HCT116 (cell line): Measurements from ENCODE around the gene CRELD2.

ENCODE experiments used
- ELF1 ChIP-seq: IDR thresholded peaks from 2 replicates; pipeline ENCODE4 v1.6.1; 2012; ENCODE audit warnings: low read depth, borderline replicate concordance
- POLR2AphosphoS5 ChIP-seq: IDR thresholded peaks from 2 replicates; pipeline ENCODE4 v1.6.1; 2011; ENCODE audit warnings: mild to moderate bottlenecking, low read depth, low read length, moderate library complexity
- YY1 ChIP-seq: IDR thresholded peaks from 2 replicates; pipeline ENCODE4 v1.6.1; 2011; ENCODE audit warnings: low read length, low read depth, moderate library complexity, mild to moderate bottlenecking; ENCODE audit not compliant: insufficient replicate concordance; ENCODE audit errors: extremely low read depth
- TF ChIP-seq, protein P1 (sequence below), 3 experiments: fragments of 200-600 bp in 1 of 3; sonication (generic) in 1 of 3; IDR thresholded peaks in 2 of 3; conservative IDR thresholded peaks in 1 of 3; 2 replicates each; pipeline ENCODE4 v1.5.1; 2012 to 2017; ENCODE audit warnings: low read depth in 2 of 3, low read length in 2 of 3, antibody characterized with exemption in 1 of 3, borderline replicate concordance in 1 of 3, control low read depth in 1 of 3, mild to moderate bottlenecking in 1 of 3, mixed read lengths in 1 of 3, mixed run types in 1 of 3, moderate library complexity in 1 of 3; ENCODE audit not compliant: insufficient read depth in 1 of 3

- TF ChIP-seq YY1, result no peak
- no peak for TF ChIP-seq POLR2AphosphoS5
- TF ChIP-seq, protein P1, sequence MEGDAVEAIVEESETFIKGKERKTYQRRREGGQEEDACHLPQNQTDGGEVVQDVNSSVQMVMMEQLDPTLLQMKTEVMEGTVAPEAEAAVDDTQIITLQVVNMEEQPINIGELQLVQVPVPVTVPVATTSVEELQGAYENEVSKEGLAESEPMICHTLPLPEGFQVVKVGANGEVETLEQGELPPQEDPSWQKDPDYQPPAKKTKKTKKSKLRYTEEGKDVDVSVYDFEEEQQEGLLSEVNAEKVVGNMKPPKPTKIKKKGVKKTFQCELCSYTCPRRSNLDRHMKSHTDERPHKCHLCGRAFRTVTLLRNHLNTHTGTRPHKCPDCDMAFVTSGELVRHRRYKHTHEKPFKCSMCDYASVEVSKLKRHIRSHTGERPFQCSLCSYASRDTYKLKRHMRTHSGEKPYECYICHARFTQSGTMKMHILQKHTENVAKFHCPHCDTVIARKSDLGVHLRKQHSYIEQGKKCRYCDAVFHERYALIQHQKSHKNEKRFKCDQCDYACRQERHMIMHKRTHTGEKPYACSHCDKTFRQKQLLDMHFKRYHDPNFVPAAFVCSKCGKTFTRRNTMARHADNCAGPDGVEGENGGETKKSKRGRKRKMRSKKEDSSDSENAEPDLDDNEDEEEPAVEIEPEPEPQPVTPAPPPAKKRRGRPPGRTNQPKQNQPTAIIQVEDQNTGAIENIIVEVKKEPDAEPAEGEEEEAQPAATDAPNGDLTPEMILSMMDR (IDR thresholded peaks at IDR 0.05 in 2 of 3, conservative IDR thresholded peaks at IDR 0.05 in 1 of 3; ENCODE audit: borderline replicate concordance in 1 of 3, insufficient read depth in 1 of 3, low read depth in 2 of 3, low read length in 2 of 3), result no peak
- no peak for TF ChIP-seq ELF1
Observed at GRCh38 chr22:49910229-49911155, 7.9 kb upstream of the CRELD2 start.
